GM12872 (cell line): ENCODE results near the gene CEP350.

Experiments used
- TF ChIP-seq, protein P1 (sequence below): IDR thresholded peaks from 3 replicates; pipeline ENCODE4 v1.5.1; 2011; ENCODE audit warnings: low read depth, mild to moderate bottlenecking, low read length, moderate library complexity; ENCODE audit not compliant: insufficient read depth

The CEP350 gene

DNA sequence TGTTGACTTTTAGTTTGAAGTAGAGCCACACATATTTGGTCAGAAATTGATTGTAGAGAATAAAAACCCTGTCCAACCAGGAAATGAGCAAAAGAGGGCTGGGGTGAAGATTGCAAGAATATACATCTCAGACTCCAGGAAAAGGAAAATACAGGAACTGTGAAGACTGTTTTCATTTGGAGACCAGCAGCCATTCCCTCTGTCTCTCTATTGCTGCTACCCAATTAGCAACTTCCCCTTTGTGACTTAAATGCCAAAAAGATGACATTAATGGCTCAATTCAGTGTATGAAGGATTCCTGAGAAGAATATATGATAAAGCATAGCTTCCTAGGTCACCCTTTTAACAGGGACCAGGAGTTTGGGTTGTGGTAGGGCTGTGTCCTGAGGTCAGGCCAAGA is 31.6 kb upstream of the CEP350 start:
- TF ChIP-seq, protein P1, sequence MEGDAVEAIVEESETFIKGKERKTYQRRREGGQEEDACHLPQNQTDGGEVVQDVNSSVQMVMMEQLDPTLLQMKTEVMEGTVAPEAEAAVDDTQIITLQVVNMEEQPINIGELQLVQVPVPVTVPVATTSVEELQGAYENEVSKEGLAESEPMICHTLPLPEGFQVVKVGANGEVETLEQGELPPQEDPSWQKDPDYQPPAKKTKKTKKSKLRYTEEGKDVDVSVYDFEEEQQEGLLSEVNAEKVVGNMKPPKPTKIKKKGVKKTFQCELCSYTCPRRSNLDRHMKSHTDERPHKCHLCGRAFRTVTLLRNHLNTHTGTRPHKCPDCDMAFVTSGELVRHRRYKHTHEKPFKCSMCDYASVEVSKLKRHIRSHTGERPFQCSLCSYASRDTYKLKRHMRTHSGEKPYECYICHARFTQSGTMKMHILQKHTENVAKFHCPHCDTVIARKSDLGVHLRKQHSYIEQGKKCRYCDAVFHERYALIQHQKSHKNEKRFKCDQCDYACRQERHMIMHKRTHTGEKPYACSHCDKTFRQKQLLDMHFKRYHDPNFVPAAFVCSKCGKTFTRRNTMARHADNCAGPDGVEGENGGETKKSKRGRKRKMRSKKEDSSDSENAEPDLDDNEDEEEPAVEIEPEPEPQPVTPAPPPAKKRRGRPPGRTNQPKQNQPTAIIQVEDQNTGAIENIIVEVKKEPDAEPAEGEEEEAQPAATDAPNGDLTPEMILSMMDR, result no peak

DNA sequence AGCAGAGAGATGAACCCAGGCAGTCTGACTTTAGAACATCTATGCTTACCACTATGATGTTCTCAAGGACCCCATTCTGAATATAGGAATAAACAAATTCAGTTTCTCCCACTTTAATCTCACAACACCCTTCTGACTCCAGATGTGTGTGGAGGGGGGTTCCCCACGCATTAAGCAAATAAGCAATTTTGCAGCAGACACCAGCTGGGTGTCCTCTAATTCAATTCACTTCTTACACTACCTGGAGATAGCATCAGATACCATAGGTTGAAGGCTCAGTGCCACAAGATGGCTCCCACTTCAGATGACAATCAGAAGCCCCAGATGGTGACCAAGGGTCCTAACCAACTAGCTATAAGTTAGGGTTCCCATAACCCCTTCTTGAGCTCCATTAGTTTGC is 30.3 kb upstream of the CEP350 start:
- TF ChIP-seq, protein P1, result no peak

DNA sequence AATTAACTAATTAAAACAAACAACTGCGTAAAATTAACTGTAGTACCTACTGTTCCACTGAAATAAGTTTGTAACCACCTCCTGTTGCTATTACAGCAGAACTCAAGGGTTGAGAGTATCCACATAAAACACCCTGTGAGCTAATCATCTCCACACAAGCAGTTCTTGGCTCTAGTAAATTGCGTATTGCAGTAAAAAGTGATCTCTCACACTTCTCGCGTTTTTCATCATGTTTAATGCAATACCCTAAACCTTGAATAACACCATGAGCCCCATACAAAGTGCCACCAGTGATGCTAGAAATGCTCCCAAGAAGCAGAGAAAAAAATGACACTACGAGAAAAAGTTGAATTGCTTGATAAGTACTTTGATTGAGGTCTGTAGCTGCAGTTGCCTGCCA is 29.3 kb upstream of the CEP350 start:
- TF ChIP-seq, protein P1, result no peak

DNA sequence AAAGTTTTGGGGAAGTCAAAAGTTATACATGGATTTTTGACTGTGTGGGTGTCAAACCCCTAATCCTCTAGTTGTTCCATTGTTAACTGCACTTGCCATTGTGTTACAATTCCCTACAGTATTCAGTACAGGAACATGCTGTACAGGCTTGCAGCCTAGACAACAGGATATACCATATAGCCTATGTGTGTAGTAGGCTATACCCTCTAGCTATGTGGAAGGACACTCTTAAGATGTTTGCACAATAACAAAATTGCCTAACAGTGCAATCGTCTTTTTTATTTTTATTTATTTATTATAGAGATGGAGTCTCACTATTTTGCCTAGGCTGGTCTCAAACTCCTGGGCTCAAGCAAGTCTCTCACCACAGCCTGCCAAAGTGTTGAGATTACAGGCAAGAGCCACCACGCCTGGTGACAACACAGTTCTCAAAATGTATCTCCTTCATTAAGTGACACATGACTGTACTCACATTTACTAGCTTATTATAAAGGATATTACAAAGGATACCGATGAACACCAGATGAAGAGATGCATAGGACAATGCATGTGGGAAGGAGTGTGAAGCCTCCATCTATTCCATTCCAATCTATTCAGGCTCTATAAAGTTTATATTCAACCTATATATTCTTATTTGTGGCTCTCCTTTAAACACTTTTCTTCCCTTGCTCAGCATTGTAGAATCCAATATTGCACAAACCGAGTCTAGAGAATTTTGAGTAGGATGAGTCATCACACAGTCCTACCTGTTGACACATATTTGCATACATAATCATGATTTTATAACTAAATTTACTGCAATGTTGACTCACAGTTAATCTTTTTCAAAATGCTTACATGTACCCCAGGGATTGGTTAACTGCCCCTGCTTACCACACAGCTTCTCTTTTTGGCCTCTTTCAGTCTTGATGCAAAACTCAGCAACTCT is 28.4 kb upstream of the CEP350 start:
- TF ChIP-seq, protein P1, result no peak

DNA sequence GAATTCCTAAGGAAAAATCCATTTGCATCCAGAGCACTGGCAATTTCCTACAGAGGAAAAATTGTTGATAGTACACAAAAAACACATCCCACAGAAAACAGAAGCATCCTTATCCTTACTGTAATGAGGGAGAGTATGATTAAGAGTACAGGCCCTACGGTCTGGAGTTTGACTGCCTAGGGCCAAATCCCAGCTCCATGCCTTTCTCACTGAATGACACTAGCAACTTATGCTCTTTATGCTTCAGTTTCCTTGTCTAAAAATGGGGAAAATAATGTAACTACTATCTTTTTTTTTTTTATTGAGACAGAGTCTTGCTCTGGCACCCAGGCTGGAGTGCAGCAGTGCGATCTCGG is 27.8 kb upstream of the CEP350 start:
- TF ChIP-seq, protein P1, result no peak

DNA sequence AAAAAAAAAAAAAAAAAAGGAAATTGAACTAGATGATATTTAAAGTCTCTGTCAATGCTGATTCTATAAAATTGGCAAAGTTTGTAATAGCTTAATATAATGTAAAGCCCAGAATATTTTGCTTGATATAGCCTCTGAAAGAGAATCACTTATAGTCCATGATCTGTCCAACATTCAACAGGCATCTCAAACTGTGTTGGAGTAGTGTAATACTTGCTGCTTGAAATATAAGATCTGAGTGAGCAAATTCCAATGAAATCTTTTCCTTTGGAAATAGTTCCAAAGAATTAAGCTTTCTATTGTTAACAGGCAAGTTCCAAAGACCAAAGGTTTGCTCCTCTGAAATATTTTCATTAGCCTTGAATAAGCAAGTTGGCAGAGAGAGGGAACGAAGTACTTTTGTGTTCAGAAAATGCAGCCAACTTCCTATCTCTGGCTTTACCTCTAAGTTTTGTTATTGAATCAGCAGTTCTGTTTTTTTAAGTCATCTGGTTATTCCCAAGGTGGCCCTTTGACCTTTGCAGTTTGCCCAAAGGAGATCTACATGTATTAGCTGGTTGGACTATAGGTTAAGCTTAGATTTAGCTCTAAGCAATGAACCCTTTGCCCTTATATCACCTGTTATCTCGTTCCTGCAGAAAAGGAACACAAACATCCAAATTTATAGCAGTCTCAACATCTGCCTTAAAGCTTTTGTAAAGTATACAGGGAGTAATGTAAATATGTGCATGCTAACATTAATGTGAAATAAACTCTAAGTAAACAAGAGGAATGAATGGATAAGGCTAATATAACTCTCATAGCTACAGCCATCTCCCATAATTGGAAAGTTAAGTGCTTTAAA is 24.4 kb upstream of the CEP350 start:
- TF ChIP-seq, protein P1, result no peak

DNA sequence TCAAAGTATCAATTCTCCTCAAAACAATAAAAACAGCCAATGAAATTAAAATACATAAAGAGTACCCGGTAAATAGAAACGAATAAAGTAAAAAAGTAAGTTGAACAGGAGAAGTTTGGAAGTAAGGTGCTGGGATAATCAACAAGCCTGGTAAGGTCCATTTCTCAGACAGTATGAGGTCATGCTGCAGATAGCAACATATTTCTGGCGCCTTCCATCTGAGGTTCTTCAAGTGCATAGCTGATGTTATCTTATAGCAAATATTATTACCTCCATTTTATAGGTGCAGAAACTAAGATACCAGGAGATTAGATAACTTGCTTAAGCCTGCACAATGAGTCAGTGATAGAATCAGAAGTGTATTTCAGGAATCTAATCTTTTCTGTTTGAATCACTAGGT is 23.7 kb upstream of the CEP350 start:
- TF ChIP-seq, protein P1, result no peak
